Measurements from ENCODE around the gene MAOA.

MAOA gene

DNA sequence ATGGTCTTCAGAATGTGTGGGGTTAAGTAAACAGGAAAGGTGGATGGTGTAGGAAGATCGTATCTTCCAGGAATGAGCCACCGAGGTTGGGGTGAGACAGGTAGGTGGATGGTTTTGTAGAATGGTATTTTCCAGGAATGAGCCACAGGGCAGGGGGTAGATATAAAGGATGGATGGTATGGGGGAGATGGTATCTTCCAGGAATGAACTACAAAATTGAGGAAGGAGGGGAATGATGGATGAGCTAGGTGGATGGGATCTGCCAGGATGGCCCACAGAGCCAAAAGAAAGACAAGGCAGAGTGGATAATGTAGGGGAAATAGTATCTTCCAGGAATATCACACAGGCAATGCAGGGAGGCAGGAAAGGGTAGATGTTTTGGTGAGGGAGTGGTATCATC, 60.0 kb downstream of the MAOA start:
- TF ChIP-seq, protein P1, sequence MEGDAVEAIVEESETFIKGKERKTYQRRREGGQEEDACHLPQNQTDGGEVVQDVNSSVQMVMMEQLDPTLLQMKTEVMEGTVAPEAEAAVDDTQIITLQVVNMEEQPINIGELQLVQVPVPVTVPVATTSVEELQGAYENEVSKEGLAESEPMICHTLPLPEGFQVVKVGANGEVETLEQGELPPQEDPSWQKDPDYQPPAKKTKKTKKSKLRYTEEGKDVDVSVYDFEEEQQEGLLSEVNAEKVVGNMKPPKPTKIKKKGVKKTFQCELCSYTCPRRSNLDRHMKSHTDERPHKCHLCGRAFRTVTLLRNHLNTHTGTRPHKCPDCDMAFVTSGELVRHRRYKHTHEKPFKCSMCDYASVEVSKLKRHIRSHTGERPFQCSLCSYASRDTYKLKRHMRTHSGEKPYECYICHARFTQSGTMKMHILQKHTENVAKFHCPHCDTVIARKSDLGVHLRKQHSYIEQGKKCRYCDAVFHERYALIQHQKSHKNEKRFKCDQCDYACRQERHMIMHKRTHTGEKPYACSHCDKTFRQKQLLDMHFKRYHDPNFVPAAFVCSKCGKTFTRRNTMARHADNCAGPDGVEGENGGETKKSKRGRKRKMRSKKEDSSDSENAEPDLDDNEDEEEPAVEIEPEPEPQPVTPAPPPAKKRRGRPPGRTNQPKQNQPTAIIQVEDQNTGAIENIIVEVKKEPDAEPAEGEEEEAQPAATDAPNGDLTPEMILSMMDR (conservative IDR thresholded peaks at IDR 0.05; ENCODE audit: low read depth, low read length): no peak
- DNase-seq (ENCODE audit: low read depth): no peak
- no peak overlapping the region for H3K4me3 ChIP-seq (ENCODE audit: low read depth, low read length)

DNA sequence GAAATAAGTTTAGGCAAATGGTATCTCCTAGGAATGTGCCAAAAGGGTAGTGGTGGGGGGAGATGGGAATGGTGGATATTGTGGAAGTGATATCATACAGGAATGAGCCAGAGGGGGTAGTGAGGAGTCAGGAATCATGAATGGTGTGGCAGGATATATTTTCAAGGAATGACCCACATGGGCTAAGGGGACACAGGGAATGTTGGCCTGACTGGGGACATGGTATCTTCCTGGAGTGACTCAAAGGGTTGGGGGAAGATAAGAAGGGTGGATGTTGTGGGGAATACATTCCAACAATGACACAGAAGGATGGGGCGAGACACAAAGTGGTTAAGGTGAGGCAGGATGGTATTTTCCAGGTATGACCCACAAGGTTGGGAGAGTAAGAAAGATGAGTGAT, 60.6 kb downstream of the MAOA start:
- DNase-seq (ENCODE audit: low read depth): no peak
- TF ChIP-seq, protein P1 (conservative IDR thresholded peaks at IDR 0.05; ENCODE audit: low read depth, low read length): no peak
- no peak overlapping the region for H3K4me3 ChIP-seq (ENCODE audit: low read depth, low read length)

DNA sequence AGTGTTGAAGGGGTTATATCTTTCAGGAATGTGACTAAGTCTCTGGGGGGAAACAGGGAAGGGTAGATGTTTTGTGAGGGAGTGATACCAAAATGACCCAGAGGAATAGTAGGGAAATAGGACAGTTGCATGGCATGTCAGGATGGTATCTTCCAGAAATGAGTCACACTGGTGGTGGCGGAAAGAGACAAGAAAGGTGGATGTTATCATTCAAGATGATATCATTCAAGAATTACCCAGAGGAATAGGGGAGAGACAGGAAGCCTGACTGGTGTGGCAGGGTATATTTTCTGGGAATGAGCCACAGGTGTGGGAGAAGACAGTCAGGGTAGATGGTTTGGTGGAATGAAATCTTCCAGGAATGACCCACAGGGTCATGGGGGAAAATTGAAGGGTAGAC, 61.1 kb downstream of the MAOA start:
- DNase-seq (ENCODE audit: low read depth): no peak
- TF ChIP-seq, protein P1 (conservative IDR thresholded peaks at IDR 0.05; ENCODE audit: low read depth, low read length): no peak
- H3K4me3 ChIP-seq (ENCODE audit: low read depth, low read length): no peak overlapping the region

- H3K4me3 ChIP-seq (ENCODE audit: low read depth, low read length): no peak overlapping the region
- no peak for DNase-seq (ENCODE audit: low read depth)
- TF ChIP-seq, protein P1 (conservative IDR thresholded peaks at IDR 0.05; ENCODE audit: low read depth, low read length): no peak
Measured at GRCh38 chrX:43718081-43718480, 62.0 kb downstream of the MAOA start.

DNA sequence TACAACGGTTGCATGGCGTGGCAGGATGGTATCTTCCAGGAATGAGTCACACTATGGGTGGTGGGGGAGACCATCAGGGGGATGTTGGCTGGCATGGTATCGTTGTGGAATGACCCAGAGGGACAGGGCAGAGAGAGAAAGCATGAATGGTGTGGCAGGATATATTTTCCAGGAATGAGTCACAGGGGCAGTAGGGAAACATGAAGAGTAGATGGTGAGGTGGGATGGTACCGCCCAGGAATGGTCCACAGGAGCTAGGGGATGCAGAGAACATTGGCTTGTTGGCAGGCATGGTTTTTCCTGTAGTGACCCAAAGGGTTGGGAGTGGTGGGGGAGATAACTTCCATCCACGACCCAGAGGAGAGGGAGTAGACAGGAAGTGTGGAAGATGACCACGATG, 62.4 kb downstream of the MAOA start:
- DNase-seq (ENCODE audit: low read depth): no peak
- TF ChIP-seq, protein P1 (conservative IDR thresholded peaks at IDR 0.05; ENCODE audit: low read depth, low read length): no peak
- H3K4me3 ChIP-seq (ENCODE audit: low read depth, low read length): no peak overlapping the region

DNA sequence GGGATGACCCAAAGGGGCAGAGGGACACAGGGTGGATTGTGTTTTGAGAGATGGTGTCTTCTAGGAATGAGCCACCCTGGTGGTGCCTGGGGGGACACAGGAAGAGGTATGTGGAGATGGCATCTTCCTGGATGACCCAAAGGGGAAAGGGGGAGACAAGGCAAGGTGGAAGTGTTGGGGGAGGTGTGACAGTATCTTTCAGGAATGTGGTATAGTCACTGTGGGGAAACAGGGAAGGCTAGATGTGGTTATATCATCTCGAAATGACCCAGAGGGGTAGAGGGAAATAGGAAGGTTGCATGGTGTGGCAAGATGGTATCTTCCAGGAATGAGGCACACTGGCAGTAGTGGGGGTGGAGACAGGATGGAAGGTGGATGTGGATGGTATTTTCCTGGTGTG, 62.9 kb downstream of the MAOA start:
- DNase-seq (ENCODE audit: low read depth): no peak
- no peak overlapping the region for H3K4me3 ChIP-seq (ENCODE audit: low read depth, low read length)
- TF ChIP-seq, protein P1 (conservative IDR thresholded peaks at IDR 0.05; ENCODE audit: low read depth, low read length): no peak

DNA sequence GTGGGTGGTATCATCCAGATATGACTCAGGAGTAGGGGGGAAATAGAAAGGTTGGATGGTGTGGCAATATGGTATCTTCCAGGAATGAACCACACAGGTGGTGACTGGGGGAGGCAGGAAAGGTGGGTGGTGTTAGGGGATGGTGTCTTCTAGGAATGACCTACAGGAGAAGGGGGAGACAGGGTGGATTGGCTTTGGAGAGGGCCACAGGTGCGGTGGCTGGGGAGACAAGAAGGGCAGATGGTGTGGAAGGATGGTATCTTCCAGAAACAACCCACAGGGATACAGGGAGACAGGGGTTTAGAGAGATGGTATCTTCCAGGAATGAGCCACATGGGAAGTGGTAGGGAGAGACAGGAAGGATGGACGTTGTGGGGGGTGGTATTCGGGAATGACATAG, 64.0 kb downstream of the MAOA start:
- no peak overlapping the region for H3K4me3 ChIP-seq (ENCODE audit: low read depth, low read length)
- no peak for DNase-seq (ENCODE audit: low read depth)
- TF ChIP-seq, protein P1 (conservative IDR thresholded peaks at IDR 0.05; ENCODE audit: low read depth, low read length): no peak

Measured in choroid plexus epithelial cell (primary cell).